NOMO-1 (cell line): ENCODE results near the gene STX10.
A peak's percentile ranks its signal among the peaks of the same experiment; 100 is the strongest.

Experiments
- DNase-seq, 2 experiments: peaks; one replicate each; lab custom pipeline; 2025; ENCODE audit not compliant: unreplicated experiment in 2 of 2; lab: John Stamatoyannopoulos, UW

The STX10 gene

DNA sequence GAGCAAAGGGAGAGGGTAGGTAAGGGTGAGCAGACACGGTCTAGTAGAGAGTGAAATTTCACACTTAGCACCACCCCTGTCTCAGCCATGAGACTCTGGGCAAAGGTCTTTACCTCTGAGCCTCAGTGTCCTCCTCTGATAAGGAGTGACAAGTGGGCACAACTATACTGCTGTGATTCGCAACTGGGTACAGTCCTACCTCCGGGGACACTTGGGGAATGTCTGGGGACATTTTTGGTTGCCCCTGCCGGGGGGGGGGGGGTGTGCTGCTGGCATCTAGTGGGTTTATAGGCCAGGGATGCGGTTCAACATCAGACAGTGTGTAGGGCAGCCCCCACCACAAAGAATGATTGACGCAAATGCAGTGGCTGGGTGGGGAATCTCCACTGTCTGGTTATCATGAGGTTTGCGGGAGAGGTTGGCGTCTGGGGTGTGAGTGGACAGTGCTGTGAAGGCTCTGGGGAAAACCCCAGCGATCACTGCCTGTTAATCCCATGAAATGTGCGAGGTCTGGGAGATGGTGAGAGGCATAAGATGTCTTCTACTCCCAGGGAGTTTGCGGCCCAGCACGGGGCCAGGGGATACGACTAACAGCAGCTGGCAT, 27.8 kb downstream of the STX10 start:
- DNase-seq, result no peak

DNA sequence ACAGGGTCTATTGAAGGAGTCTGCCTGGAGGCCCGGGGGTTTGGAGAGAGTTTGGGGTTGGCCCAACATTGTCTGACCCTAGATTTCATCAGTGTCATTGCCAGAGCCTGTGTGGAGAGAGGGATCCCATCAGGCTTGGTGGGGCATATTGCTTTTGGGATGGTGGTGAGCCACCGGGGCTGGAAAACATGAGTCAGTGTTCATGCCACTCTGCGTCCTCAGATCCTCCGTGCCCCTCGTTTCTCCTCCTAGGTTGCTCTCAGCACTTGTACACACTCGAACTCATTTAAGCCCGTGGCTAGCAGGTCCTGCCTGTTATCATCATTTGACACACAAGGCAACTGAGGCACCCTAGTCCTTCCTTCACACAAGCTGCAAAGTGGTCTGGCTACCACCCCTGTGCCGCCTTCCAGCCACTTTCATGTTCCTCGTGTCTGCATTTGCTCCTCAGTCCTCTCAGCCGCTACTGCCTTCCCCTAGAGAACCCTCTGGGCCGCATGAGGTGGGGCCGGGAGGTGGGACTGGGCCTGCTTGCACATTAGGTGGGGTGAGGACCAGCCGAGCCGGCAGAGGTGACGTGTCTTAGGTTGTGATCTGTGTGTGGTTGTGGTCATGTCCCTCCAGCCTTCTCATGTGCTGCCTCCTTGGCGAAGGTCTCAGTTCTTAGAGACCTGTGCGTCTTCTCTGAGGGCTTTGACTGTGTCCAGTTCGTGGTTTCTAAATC, 28.5 kb downstream of the STX10 start:
- DNase-seq, result no peak

DNA sequence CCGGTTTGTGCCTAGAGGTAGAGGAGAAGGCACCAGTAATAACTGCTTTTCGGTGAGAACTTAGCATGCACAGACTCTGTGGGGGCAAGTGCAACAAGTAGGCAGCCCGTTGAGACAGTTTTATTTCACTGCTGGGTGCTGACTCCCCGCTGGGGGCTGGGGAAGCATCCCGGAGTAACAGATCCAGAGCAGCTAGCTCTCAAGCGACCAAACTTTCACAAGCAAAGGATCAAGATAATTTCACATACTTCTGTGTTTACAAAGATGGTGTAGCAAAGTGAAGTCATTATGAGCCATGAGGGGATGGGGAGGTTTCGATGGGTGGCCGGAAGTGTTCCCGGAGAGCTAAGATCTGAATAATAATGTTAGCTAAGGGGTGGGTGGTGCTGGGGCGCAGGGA, 29.4 kb downstream of the STX10 start:
- no peak for DNase-seq

DNA sequence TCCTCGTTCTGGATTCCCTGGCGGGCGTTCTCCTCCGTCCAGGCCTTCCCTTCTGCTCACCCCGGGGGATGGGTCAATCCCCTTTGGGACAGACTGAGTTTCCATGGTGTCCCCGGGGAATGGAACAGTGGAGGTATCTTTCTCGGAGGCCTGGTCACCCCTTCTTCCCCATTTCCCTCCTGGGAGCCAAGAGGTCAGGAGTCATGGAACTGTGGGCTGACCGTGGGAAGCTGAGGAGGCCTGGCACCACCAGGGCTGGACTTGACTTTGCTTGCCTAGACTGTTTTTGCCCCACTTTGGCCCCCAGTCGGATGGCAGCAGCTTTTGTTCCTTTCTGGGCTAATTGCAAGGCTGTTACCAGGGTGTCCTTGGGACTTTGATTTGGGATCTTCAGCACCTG, 30.1 kb downstream of the STX10 start:
- DNase-seq, result no peak

DNA sequence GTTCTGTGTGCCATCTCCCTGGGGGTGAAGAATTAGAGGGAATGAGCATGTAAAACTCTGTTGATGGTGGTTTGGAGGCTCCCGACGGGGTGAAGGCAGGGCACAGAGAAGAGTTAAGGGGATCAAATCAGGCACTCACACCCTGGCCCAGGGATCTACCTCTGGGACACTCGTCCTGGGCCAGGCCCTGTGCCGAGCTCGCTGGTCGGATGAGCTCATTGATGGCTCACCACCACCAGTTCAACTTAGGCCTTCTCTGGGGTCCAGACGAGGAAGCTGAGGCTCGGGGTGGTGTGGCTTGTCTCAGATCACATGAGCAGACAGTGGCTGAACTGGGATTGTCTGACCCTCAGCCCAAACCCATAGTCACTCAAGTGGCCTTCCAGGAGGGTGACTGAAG, 30.5 kb downstream of the STX10 start:
- no peak for DNase-seq

DNA sequence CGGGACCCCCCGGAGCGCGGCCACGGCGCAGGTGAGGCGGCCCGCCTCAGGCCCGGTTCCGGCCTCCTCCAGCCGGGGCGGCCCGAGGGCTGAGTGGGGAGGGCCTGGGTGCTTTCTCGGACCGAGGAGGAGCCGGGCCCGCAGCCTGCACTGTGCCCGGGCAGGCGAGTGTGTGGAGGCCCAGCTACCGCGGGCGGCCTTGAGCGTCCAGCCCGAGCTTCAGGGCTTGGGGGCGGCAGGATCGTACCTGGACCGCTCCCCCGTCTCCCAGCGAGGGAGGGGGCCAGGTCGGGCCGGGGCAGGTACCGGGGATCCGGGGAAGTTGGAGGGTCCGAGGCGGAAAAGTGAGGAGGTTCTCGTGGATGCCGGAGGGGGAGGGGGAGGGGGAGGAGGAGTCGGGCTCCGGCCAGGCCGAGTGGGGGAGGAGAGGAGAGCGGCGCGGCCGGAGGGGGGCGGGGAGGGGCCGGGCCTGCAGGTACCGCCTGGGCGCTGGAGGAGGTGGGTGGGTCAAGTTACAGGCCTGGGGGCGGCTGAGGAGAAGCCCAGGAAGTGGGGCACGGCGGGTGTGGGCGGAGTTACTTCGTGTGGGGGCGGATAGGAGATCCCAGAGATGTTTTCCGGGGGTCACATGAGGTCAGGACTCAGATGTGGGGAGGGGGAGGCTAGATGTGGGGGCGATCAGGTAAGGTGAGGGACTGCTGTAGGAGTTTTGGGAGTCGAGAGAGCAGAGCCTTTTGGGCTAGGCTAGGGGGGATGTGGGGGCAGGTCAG, 31.6 kb downstream of the STX10 start:
- DNase-seq, result no peak

DNA sequence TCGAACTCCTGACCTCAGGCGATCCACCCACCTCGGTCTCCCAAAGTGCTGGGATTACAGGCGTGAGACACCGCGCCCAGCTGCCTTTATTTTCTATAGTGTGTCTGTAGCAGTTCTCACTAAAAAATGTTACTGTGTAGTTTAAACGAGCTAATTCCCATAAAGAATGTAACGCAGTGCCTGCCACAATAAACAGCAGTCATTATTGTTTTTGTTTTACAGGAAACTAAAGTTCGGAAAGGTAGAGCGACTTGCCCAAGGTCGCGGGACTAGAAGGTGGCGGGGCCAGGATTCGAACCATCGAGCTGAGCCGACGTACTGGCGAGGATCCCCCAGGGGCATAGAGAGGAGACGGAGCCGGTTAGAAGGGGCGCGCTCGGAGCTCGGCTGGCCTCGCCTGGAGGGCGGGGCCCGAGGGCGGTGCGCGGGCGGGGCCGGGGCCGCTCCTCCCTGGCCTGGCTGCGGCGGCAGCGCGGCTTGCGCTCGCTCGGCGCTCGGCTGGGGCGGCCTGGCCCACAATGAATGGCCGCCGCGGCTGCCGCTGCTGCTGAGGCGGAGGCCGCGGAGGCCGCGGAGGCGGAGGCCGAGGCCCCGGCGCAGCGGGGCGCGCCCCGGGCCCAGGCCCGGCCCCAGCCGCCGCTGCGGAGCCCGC, 32.3 kb downstream of the STX10 start, which contains the start of gene NACC1:
Gene NACC1 (plus strand): TSS at position 493 of the 652 bp plus-strand sequence. CDS start 16,944 bp downstream, outside the sequence.
- peak; percentile 89 to 90 for DNase-seq

DNA sequence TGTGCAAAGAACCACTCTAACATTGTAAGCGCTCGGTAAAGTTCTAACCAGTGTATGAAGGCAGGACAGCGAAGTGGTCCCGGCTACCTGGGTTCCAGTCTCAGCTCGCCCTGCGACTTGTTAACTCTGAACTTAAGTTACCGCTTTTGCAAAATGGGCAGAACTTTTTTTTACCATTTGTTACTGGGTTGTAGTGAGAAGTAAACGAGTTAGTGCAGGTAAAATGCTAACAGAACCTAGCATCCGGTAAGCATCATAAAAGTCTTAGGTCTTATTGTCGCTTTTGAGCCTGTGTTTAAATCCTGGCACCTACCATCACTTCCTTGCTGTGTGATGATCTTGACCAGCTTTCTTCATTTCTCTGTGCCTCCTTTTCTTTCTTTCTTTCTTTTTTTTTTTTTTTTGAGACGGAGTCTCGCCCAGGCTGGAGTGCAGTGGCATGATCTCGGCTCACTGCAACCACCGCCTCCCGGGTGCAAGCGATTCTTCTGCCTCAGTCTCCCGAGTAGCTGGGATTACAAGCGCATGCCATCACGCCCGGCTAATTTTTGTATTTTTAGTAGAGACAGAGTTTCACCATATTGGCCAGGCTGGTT, 32.9 kb downstream of the STX10 start:
- DNase-seq, result peak in 1 of 2 experiments; percentile 35

DNA sequence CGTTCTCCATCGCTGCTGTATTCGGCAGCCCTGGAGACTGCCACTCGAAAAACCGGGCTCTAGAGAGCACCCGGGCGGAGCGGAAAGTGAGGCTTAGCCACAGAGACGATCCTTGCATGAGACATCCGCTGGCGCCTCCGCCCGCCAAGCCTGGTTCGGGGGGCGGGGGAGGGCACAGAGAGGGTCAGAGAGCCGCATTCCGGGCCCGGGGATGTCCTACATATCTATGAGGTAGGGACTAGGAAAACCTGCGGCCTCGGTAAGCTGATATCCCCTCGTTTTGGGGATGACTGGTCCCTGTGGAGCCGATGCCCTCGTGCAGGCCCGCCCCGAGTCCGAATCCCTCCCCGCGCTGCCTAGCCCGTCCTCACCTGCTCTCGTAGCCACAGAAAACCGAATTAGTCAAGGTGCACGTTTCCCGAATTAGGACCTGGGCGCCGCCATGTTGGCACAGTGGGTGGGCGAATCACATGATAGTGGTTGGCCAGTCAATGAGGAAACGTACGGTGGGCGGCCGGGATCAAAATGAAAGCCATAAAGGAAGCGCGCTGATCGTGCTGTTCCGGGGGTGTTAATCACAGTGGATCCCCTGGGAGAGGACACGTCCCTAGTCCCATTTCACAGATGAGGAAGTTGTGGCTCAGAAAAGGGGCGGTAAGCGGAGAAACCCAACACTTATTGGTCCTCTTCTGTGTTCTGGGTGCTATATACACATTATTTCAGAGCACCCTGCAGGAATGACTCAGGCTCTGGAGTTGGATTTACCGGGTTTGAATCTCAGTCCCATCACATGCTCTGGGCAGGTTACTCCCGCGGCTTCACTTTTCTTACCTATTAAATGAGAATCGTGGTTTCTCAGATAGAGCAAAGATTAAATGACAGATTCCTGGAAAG, 33.6 kb downstream of the STX10 start, which contains the start of gene TRMT1:
Gene TRMT1 (minus strand): TSS at position 459 of the 894 bp plus-strand sequence. CDS start 341 bp downstream, at position 118.
- peak; percentile 84 to 86 for DNase-seq

DNA sequence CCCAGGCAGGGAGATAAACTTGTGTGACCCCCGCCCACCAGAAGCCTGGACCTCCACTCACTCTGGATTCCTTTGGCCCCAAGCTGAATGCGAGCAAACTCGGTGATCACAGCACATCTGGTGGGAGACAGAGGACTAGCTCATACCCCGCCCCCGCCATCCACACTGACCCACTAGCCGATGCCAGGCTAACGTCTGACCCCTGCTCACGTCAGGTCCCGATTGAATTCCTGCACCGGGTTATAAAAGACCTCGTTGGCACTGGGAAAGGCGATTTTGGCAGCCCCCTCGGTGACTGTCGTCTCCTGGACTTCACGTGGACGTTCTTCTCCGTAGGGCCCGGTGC, 34.3 kb downstream of the STX10 start:
- no peak for DNase-seq

DNA sequence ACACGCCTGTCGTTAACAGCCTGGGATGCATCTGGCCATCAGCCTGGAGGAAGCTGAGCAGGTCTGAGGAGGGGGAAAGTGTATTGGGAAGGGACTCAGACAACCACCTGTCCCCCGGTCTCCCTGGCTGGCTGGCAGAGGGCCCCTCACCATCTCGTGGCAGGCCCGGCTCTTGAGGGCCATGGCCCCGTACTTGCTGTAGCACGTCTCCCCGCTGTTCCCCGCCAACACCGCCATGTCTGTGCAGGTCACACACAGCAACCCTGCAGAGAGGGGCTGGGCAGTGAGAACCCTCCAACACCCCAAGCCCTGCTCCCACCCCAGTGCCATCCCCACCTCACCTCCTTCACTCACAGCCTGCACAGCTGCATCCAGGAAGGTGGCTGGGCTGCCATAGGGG, 37.6 kb downstream of the STX10 start:
- no peak for DNase-seq

DNA sequence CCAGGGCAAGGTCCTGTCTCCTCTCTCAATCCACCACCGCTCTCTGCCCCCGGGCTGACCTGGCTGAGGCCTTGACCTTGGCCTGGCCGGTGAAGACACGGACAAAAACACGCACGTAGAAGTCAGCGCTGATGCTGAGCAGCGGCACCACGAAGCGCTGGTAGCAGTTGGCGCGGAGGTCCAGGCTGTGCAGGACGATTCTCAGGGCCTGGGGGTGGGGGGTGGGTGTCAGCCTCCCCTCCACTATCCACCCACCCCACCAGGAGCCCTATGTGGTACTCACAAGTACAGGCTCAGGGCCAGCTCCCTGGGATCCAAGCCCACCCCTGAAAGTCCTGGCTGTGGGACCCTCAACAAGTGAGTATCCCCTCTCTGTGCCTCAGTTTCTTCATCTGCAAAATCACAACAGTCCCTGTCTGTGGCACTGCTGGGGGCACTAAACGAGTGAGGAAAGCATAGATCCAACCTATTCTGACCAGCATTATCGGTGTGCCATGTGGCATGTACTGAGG, 40.0 kb downstream of the STX10 start:
- DNase-seq, result no peak

DNA sequence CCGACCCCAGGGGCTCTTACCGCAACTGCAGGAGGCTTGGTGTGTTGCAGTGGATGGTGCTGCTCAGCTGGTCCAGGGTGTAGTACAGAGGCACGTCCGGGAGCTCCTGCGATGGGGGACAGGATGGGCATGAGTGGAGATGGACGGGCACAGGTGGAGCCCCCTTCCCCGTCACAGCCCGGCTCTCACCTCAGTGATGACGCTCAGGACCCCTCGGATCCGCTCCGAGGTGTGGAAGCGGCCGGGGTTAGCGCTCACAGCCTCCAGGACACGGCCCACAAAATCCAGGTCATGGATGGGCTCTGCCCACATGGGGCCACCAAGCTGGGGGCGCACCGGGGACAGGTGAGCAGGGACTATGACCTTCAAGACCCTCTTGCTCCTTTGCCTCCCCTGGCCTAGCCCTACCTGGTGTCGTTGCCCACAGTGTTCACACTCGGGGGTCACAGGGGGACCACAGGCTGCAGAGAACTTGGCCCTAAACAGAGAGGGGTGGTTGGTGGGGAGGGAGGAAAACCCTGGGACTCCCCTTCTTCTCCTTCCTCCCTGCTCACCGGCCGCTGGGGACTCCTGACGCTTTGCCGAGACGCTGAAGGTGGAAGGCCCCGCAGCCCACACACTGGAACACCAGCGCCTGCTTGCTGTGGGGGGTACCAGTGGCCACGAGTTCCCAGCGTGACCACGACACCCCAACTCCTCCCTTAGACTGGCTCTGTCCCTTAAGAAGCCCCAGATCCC, 40.6 kb downstream of the STX10 start:
- no peak for DNase-seq

DNA sequence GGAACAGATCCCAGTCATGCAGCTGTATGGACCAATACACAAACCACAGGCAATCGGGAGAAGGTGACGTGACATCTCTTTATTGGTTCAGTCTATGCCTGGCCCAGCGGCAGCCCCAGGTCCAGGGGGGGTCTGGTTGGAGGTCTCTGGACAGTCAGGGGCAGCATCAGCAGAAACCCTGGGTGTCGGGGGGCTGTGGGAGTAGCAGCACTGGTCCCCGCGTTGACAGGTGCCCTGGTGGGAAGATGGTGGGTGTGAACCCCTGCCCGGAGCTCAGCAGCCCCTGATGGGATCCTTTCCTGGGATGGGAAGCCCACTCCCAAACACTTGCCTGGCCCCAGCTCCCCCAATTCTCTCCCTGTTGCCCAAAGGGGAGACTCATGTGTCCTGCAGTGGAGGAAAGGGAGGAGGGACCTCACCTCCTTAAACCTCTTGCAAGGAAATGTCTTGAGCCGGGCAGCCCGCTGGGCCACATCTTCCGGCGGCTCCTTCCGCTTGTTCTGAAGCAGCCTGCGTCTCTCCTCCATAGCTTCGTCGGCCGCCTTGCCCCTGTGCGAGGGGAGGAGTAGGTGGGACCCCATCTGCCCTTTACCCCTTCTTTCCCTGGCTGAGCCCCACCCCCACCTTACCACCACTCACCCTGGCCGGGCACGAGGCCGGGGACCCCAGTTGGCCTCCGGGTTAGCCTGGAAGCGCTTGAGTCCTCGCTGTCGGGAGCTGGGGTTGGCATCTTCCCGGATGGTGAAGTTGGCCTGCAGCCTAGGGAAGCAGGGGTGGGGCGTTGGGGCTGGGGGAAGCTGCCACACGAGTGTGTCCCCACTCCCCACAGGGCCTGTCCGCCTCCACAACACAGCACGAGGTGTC, 45.1 kb downstream of the STX10 start:
- peak in 1 of 2 experiments; percentile 12 for DNase-seq

DNA sequence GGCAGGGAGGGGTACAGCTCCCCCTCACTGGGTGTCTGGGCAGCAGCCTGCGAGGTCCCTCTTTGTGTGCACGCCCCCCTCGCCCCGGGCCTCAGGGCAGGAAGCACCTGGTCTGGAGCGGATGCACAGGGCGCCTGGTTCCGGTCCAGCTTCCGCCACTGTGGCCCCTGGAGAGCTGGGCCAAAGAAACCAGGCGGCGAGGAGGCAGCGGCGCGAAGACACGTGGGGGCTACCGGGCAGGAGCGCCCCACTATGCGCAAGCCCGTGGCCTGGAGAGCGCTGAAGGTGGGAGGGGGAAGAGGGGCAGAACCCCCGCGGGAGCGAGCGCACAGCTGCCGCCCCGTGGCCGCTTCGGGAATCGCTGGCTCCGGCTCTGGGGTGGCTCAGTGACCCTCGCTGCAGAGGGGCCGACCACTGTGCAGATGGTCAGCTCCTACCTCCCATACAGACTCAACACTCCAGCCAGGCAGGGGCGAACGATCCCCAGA, 45.8 kb downstream of the STX10 start:
- DNase-seq, result peak; percentile 89 to 92

DNA sequence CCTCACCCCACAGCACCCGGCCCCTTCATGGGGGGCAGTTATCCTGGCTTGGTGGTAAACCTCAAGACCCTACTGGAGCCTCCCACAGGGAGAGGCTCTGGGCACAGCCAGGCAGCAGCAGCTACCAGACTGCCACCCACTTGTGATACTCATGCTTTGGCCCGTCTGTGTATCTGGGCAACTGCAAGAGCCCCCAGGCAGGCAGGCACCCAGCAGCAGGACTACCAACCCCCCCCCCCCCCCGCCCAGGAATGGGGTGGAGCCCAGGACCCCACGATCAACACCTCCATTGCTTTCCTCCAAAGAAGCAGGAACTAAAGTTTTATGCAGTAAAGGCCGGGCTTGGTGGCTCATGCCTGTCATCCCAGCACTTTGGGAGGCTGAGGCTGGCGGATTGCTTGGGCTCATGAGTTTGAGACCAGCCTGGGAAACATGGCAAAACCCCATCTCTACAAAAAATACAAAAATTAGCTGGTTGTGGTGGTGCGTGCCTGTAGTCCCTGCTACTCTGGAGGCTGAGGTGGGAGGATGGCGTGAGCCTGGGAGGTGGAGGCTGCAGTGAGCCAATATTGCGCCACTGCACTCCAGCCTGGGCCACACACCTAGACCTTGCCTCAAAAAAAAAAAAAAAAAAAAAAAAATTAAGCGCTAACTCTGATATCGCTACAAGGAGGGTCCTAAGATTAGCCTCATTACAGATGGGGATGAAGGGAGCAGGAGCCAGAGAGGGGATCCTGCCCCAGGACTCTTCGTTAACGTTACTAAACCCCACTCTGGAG, 46.4 kb downstream of the STX10 start:
- peak; percentile 20 to 40 for DNase-seq
